MV-4-11 (cell line): ENCODE data around the gene NAT9.

Experiments
- DNase-seq: peaks from one replicate; lab custom pipeline; 2025; lab: John Stamatoyannopoulos, UW

Gene NAT9

GRCh38 chr17:74761419-74761818 lies 14.7 kb downstream of the NAT9 start:
- DNase-seq, result no peak

- DNase-seq, result no peak
Observed at GRCh38 chr17:74760404-74761105, 15.6 kb downstream of the NAT9 start.

- no peak for DNase-seq
Observed at GRCh38 chr17:74759941-74760340, 16.2 kb downstream of the NAT9 start.

GRCh38 chr17:74759243-74759801 lies 16.8 kb downstream of the NAT9 start:
- peak; percentile 80 for DNase-seq

GRCh38 chr17:74758848-74759168 lies 17.3 kb downstream of the NAT9 start:
- DNase-seq, result peak; percentile 49

- no peak for DNase-seq
Observed at GRCh38 chr17:74757931-74758847, 18.0 kb downstream of the NAT9 start.

GRCh38 chr17:74757502-74757901 lies 18.6 kb downstream of the NAT9 start:
- DNase-seq, result no peak

GRCh38 chr17:74756891-74757290 lies 19.3 kb downstream of the NAT9 start:
- no peak for DNase-seq

- DNase-seq, result no peak
Observed at GRCh38 chr17:74755533-74755932, 20.6 kb downstream of the NAT9 start.

GRCh38 chr17:74754832-74755231 lies 21.3 kb downstream of the NAT9 start:
- no peak for DNase-seq

GRCh38 chr17:74752822-74753401 lies 23.2 kb downstream of the NAT9 start:
- DNase-seq, result no peak

- DNase-seq, result no peak
Observed at GRCh38 chr17:74752415-74752814, 23.7 kb downstream of the NAT9 start.

- no peak for DNase-seq
Observed at GRCh38 chr17:74750327-74751069, 25.6 kb downstream of the NAT9 start.

- no peak for DNase-seq
Observed at GRCh38 chr17:74750039-74750326, 26.2 kb downstream of the NAT9 start.

GRCh38 chr17:74749279-74750038 lies 26.7 kb downstream of the NAT9 start:
- DNase-seq, result no peak

GRCh38 chr17:74748529-74749278 lies 27.4 kb downstream of the NAT9 start, which contains the start of gene NHERF1:
Gene NHERF1, plus strand, starts transcription at chr17:74748628. Its CDS starts 219 bp downstream, at chr17:74748847.
- DNase-seq, result peak; percentile 89

- no peak for DNase-seq
Observed at GRCh38 chr17:74748279-74748528, 27.9 kb downstream of the NAT9 start.

- peak; percentile 59 for DNase-seq
Observed at GRCh38 chr17:74746922-74747321, 29.2 kb downstream of the NAT9 start.

GRCh38 chr17:74746376-74746775 lies 29.8 kb downstream of the NAT9 start:
- no peak for DNase-seq

GRCh38 chr17:74745548-74746177 lies 30.5 kb downstream of the NAT9 start:
- no peak for DNase-seq
